ENCODE measurements around the gene FLVCR1. TPM values are rescaled to one million over a fixed set of nuclear protein-coding genes. Genes with fewer than 3 reads are reported as not detected.

Gene FLVCR1
- total RNA-seq, 1 experiment from 2014 or later: 67.9 TPM

DNA sequence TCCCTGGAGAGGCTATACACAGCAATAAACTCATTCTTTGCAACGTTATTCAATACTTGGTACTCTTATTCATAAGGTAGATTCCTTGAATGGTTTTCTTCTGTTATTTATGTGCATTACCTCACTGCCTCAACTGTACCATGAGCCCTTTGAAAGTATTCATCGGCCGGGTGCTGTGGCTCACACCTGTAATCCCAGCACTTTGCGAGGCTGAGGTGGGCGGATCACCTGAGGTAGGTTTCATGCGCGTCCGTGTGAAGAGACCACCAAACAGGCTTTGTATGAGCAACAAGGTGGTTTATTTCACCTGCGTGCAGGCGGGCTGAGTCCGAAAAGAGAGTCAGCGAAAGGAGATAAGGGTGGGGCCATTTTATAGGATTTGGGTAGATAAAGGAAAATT is 50.0 kb downstream of the FLVCR1 start (continued):
- TF ChIP-seq, protein P1, sequence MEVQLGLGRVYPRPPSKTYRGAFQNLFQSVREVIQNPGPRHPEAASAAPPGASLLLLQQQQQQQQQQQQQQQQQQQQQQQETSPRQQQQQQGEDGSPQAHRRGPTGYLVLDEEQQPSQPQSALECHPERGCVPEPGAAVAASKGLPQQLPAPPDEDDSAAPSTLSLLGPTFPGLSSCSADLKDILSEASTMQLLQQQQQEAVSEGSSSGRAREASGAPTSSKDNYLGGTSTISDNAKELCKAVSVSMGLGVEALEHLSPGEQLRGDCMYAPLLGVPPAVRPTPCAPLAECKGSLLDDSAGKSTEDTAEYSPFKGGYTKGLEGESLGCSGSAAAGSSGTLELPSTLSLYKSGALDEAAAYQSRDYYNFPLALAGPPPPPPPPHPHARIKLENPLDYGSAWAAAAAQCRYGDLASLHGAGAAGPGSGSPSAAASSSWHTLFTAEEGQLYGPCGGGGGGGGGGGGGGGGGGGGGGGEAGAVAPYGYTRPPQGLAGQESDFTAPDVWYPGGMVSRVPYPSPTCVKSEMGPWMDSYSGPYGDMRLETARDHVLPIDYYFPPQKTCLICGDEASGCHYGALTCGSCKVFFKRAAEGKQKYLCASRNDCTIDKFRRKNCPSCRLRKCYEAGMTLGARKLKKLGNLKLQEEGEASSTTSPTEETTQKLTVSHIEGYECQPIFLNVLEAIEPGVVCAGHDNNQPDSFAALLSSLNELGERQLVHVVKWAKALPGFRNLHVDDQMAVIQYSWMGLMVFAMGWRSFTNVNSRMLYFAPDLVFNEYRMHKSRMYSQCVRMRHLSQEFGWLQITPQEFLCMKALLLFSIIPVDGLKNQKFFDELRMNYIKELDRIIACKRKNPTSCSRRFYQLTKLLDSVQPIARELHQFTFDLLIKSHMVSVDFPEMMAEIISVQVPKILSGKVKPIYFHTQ (CRISPR knock-in tag; IDR thresholded peaks at IDR 0.05): peak; percentile 61; the same call in 1 of the 2 replicates
- TF ChIP-seq SP1 (CRISPR knock-in tag; conservative IDR thresholded peaks at IDR 0.05): 0 out of 2 replicates have a peak, but pooled peaks have one; percentile 11

DNA sequence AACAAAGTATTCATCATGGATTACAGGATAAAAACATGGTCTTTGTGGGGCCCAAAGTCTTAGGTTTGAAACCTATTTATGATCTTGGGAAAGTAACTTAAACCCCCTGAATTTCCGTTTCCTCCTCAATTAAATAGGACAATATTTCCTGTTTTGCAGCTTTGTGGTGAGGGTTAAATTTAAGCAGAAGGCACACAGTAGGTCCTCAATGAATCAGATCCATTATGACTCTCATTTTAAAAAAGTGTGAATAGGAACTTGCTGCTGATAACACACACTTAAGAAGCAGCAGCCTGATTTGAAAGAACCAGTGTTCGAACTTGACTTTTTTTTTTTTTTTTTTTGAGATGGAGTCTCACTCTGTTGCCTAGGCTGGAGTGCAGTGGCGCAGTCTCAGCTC is 50.9 kb downstream of the FLVCR1 start:
- Mint-ChIP-seq H3K4me1 (peaks cover 55% of the 10 kb centered on the region), H3K4me3 (peak overlapping the region; percentile 88; the same call in 1 of the 2 replicates)

More for the DNA sequence above, 50.9 kb downstream of the FLVCR1 start:
- Mint-ChIP-seq H3K36me3 (peaks cover 49% of the 10 kb centered on the region), H3K27ac (peak overlapping the region; percentile 99), H3K9me3 (peaks cover 21% of the 10 kb centered on the region), H3K27me3 (ENCODE audit: low read depth) (no peaks in the 10 kb centered on the region; the same call in 1 of the 2 replicates)
- no peak for DNase-seq (ENCODE audit: low spot score)
- ChIA-PET CTCF (interaction anchor here (0.6 kb wide), 1 partner anchor 26 kb away, joined by 3 read pairs; no protein-coding TSS in a partner anchor), POLR2A (interaction anchor here (0.6 to 0.7 kb wide), 3 partner anchors 9 to 822 kb away, joined by 3 to 8 read pairs (median 4); no protein-coding TSS in a partner anchor)
- TF ChIP-seq JUN (CRISPR knock-in tag; IDR thresholded peaks at IDR 0.05) (no peak), ZNF416 (CRISPR knock-in tag; IDR thresholded peaks at IDR 0.05) (peak; percentile 44; the same call in 1 of the 2 replicates), NFE2L1 (CRISPR knock-in tag; IDR thresholded peaks at IDR 0.05) (no peak), NFATC4 (CRISPR knock-in tag; IDR thresholded peaks at IDR 0.05) (peak; percentile 28; the same call in 1 of the 2 replicates), FOXJ3 (CRISPR knock-in tag; IDR thresholded peaks at IDR 0.05; ENCODE audit: borderline replicate concordance) (no peak), SP1 (CRISPR knock-in tag; conservative IDR thresholded peaks at IDR 0.05) (no peak), ZNF232 (CRISPR knock-in tag; IDR thresholded peaks at IDR 0.05) (no peak), CREM (CRISPR knock-in tag; IDR thresholded peaks at IDR 0.05) (no peak), NR1H2 (CRISPR knock-in tag; IDR thresholded peaks at IDR 0.05) (no peak), IRF2 (CRISPR knock-in tag; IDR thresholded peaks at IDR 0.05; ENCODE audit: borderline replicate concordance, low read depth) (no peak), MXD4 (CRISPR knock-in tag; IDR thresholded peaks at IDR 0.05; ENCODE audit: borderline replicate concordance) (no peak)
- TF ChIP-seq, protein P2, sequence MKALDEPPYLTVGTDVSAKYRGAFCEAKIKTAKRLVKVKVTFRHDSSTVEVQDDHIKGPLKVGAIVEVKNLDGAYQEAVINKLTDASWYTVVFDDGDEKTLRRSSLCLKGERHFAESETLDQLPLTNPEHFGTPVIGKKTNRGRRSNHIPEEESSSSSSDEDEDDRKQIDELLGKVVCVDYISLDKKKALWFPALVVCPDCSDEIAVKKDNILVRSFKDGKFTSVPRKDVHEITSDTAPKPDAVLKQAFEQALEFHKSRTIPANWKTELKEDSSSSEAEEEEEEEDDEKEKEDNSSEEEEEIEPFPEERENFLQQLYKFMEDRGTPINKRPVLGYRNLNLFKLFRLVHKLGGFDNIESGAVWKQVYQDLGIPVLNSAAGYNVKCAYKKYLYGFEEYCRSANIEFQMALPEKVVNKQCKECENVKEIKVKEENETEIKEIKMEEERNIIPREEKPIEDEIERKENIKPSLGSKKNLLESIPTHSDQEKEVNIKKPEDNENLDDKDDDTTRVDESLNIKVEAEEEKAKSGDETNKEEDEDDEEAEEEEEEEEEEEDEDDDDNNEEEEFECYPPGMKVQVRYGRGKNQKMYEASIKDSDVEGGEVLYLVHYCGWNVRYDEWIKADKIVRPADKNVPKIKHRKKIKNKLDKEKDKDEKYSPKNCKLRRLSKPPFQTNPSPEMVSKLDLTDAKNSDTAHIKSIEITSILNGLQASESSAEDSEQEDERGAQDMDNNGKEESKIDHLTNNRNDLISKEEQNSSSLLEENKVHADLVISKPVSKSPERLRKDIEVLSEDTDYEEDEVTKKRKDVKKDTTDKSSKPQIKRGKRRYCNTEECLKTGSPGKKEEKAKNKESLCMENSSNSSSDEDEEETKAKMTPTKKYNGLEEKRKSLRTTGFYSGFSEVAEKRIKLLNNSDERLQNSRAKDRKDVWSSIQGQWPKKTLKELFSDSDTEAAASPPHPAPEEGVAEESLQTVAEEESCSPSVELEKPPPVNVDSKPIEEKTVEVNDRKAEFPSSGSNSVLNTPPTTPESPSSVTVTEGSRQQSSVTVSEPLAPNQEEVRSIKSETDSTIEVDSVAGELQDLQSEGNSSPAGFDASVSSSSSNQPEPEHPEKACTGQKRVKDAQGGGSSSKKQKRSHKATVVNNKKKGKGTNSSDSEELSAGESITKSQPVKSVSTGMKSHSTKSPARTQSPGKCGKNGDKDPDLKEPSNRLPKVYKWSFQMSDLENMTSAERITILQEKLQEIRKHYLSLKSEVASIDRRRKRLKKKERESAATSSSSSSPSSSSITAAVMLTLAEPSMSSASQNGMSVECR (CRISPR knock-in tag; IDR thresholded peaks at IDR 0.05; ENCODE audit: borderline replicate concordance): no peak
- TF ChIP-seq, protein P3, sequence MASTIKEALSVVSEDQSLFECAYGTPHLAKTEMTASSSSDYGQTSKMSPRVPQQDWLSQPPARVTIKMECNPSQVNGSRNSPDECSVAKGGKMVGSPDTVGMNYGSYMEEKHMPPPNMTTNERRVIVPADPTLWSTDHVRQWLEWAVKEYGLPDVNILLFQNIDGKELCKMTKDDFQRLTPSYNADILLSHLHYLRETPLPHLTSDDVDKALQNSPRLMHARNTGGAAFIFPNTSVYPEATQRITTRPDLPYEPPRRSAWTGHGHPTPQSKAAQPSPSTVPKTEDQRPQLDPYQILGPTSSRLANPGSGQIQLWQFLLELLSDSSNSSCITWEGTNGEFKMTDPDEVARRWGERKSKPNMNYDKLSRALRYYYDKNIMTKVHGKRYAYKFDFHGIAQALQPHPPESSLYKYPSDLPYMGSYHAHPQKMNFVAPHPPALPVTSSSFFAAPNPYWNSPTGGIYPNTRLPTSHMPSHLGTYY (CRISPR knock-in tag; IDR thresholded peaks at IDR 0.05): 0 out of 2 replicates have a peak, but pooled peaks have one; percentile 33
- TF ChIP-seq, protein P4, sequence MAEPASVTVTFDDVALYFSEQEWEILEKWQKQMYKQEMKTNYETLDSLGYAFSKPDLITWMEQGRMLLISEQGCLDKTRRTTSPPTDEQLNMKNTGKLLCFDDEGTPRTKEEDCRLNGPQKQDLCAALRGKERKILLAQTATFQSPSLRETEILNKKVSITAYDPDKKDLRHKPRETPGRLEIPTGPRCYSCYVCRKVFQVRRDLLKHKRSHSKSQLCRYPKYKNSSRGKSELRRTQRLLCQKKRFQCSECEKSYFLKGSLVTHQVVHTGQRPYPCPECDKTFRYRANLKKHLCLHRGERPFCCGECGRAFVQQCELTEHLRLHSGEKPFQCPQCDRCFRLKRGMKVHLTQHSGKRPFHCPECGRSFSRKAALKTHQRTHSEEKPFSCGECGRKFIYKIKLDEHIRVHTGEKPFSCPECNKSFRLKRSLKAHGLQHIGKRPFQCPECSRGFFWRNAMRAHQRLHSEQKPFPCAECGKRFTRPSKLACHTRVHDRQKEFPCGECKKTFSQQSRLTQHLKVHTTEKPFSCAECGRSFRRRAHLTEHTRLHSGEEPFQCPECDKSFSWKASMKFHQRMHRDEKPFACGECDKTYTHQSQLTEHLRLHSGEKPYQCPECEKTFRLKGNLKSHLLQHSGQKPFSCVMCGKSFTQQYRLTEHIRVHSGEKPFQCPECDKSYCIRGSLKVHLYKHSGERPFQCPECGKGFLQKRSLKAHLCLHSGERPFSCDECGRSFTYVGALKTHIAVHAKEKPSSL (CRISPR knock-in tag; conservative IDR thresholded peaks at IDR 0.05): peak; percentile 63; the same call in 1 of the 2 replicates
- TF ChIP-seq, protein P5, sequence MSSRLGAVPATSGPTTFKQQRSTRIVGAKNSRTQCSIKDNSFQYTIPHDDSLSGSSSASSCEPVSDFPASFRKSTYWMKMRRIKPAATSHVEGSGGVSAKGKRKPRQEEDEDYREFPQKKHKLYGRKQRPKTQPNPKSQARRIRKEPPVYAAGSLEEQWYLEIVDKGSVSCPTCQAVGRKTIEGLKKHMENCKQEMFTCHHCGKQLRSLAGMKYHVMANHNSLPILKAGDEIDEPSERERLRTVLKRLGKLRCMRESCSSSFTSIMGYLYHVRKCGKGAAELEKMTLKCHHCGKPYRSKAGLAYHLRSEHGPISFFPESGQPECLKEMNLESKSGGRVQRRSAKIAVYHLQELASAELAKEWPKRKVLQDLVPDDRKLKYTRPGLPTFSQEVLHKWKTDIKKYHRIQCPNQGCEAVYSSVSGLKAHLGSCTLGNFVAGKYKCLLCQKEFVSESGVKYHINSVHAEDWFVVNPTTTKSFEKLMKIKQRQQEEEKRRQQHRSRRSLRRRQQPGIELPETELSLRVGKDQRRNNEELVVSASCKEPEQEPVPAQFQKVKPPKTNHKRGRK (CRISPR knock-in tag; IDR thresholded peaks at IDR 0.05; ENCODE audit: borderline replicate concordance): no peak
- no peak for ATAC-seq
